ENCODE measurements around the gene CYSTM1.

CYSTM1 gene, protein sequence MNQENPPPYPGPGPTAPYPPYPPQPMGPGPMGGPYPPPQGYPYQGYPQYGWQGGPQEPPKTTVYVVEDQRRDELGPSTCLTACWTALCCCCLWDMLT

DNA sequence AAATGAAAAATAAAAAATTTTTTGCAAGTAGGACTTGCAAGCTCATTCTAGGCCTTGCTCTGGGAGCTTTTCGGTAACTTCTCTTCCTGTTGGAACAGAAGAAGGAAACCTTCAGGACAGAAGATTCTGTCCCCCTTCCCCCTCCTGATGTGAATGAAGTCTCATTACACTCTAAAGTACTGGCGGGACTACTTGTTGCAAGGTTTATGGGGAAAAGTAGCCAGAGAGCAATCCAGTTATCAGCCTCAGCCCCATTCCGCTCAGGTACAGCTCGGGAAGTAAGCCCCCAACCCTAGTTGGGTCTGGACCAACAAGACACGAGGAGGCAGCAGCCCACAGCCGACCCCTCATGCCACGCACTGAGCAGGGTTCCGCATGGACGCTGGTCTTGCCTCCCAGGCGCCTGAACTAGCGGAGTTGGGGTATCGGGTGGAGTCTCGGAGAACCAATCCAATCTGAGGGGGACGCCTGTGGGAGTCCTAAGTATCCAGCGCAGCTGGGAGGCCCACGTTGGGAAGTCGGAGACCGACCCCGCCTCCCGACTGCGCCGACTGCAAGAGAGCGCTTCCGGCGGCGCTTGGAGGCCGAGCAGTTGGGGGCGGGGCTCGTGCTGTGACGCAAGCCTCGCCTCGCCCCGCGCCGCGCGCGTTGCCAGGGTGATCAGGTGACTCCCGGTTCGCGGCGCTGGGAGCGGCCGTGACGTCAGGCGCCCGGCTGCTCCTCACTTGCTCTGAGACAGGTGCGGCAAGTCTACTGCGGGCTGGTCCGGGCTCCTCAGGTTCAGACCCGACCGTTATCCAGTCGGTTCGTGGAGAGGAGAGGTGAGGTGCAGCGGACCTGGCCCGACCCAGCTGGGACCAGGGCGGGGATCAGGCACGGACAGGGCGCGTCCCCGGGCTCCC is at the start of gene CYSTM1:
TSS of gene CYSTM1 (plus strand) at position 724 of the 902 bp plus-strand sequence. CDS start 19,278 bp downstream, outside the sequence.
- DNase-seq: peak; percentile 78

DNA sequence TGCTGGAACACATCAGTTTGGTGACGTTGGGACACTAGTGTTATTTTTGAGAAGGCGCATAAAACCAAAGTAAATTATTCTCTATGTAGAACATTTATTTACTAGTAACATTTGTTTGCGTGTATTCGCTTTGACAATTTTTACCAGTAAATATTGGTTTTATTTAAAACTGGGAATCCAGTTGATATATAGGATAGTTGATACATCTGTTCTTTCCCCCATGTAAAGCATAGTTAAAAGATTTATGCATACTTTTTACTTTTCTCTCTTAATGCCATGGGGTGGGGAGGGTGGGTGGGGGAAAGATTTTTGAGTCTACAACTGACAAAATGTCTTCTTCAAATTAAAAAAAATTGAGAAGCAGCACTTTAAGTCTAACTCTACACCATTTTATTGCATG is 49.4 kb upstream of the CYSTM1 start, which contains the start of gene IGIP:
TSS of gene IGIP (plus strand) at position 301 of the 400 bp plus-strand sequence. CDS start 2,540 bp downstream, outside the sequence.
- DNase-seq: no peak

DNA sequence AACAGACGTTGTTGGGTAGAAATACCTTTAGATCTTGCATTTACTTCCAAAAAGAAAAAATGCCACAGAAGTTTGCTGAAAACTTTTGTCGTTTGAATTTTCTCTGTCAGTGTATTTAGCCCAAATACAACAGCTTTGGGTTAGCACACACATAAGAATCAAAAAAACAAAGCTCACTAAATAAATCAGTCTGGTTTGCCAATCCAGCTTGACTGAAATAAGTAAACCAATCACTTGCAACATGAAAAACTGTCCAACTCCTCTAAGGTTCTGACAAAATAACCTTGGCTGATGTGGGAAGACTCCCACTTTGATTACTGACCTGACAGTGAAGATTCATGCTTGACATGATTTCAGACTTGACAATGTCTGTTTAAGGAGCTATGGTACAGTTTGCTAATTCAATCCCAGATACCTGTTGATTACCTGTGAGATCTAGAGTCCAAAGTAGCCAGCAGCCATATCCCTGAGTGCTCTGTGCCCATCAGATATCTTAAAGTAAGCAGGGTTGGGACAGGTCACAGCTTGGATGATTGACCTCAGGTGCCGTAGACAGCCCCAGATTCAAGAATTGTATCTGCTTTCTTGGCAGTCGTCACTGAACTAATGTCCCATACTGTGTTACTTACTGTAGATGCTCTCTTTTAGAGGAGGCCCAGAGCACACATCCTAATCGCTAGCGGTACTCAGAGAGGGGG is 48.5 kb upstream of the CYSTM1 start:
- no peak for DNase-seq

DNA sequence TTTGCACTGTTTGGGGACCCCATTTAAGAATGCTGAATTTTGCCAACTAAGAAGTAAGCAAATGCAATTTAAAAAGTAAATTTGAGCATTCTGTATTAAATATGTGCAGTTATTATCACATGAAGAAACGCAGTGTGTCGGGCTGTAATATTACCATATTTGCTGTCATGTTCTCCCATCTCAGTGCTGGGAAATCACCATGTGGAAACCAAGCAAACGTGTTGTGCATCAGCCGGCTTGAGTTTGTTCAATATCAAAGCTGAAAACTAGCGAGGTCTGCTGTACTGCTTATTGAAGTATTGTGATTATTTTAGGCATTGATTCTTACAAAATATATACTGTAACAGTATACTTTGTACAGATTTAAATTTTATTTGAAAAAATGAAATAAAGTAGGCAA is 46.6 kb upstream of the CYSTM1 start:
- DNase-seq: no peak

DNA sequence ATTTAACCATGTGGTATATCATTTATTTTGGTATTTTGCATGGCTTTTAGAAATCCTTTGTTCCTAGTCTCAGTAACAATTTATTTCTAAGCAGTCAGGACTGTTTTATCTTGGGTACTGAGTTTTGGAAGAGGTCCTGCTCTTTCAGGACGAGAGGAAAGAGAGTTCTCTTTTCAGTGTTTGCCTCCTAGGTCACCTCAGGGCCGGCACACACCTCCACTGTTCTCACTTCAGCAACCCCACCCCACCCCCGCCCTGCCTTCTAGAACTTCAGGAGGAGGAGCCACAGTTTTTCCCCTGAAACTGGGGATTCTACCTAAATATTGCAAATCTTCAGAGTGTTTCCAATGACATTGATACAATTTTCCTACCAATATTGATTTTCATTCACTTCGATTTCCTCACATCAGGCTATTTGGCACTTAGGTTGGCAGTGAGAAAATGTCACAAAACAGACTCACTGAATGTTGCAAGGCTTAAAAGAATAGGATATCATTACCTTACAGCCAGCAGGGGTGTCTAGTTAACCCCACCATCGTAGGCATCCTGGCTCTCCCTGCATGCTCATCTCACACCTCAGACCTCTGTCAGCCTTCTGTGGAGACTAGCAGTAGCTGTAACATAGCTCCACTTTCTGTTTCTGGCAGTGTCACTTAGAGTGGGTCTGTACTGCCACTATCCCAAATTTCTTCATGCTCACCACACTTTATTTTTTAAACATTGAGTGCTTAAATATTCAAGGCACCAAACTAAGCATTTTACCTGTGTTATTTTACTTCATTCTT is 43.8 kb upstream of the CYSTM1 start:
- no peak for DNase-seq

DNA sequence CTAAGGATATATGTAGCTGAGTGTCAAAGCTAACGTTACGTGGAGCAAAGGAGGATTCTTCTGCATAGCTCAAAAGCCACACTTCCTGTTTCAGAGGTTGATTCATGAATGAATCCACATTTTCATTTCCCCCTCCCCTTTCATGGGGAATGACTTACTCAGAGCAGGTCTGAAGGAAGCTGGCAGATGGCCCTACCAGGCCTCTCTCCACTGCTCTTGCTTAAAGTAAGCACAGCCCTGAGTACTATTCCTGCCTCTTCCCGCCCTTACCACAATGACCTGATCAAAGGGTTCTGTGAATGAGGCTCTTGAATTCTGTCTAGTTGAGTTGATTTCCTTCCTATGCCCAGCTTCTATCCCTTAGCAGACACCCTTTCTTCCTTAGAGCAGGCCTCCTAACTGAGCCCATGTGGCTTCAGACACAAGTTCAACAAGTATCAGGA is 43.0 kb upstream of the CYSTM1 start:
- DNase-seq: peak; percentile 70

DNA sequence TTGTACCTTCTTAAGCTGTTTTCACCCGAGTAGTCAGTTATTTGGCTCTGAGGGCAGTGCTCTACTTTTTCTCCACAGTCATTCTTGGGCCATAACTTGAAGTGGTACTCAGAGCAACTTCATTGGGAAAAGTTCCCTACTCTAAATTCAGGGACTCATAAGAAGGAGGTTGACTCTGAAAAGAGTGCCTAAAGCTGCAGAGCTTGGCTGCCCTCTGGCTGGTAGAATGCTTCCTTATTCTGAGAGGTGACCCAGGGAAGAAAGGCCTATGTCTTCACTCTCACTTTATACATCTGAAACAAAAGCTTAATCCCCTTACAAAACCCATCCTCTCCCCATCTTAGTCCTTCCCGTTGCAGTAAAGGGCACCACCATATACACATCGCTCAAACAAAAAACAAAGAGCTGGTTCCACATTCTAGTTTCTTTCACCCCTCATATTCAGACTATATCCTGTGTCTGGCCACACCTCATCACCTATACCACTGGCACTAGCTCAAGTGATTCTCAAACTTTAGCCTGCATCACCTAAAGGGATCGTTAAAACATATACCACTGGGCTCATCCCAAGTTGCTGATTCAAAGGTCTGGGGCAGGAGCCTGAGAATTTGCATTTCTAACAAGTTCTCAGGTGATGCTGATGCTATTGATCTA is 41.3 kb upstream of the CYSTM1 start:
- DNase-seq: no peak

DNA sequence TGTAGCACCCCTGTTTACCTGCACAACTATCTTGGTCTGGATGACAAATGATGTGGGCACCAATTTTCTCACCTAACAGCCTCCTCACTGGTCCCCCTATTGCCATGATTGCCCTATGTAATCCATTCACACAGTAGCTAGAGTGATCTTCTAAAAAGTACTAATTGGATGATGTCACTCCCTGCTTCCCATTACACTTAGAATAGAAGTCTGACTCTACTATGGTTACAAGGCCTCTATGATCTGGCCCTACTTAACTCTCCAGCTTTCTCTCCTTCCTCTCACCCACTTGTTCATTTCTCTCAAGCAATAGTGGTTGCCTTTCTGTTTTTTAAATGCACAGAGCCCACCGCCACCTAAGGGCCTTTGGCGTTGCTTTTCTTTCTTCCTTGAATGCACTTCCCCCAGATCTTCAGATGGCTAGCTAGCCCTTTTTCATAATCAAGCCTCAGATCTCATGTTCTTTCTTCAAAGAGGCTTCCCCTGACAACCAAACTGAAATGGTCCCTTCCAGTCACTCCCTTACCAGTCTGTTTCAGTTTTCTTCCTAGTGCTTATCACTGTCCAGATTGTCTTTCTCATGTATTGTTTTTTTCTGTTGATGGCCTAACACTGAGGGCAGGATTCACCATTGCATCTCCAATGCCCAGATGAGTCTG is 40.6 kb upstream of the CYSTM1 start:
- DNase-seq: no peak

DNA sequence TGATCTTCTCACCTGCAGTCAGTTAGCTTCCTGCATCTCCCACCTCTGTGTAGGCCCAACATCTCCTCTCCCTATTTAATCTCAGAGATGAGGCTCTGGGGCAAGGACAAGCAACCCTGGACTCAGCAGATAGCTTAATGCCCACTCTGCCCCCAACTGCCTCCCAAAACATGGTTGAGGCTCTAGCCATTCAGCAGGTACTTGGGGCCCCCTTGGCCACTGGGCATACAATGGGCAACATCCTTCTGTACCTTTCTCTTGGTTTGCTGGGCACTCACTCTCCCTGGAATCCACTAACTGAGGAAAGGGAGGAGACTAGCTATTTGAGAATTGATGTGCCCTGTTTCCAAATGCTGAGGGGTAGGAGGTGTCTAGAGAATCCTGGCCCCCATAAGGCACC is 39.9 kb upstream of the CYSTM1 start:
- no peak for DNase-seq

DNA sequence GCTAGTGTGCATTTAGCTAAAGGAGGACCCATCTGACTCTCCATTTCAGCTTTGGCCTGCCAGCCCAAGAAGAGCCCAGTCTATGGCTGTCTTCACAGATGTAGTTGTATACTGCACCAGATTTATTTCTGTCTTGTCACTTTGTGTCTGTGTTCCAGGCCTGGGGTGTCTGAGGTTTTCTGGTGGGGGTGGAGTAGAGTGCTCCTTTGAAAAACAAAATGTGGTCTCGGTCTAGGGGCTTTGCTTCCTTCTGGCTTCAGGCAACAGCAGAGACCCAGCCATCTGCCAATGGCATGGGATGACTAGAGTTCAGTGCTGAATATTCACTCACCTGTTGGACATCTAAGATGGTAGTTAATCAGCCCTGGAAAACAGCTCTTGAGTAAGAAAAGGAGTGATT is 38.4 kb upstream of the CYSTM1 start:
- no peak for DNase-seq

DNA sequence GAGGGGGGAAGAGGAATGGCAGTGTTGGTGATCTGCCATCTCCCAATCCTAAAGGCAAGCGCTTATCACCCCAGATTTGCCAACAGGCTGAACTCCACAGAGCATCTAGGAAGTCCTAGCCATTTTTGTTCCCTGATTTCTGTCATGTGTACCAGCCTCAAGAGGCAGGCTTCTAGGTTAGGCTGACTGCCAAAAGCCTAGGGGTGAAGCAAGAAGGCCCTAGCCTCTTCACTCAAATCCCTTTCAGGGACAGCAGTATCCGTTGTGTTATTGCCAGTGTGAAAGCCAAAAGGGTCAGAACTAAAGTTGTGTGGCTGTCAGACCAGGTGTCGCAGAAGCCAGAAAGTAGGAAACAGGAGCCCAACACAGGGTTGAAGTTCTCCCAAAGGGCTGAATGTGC is 34.6 kb upstream of the CYSTM1 start:
- no peak for DNase-seq

DNA sequence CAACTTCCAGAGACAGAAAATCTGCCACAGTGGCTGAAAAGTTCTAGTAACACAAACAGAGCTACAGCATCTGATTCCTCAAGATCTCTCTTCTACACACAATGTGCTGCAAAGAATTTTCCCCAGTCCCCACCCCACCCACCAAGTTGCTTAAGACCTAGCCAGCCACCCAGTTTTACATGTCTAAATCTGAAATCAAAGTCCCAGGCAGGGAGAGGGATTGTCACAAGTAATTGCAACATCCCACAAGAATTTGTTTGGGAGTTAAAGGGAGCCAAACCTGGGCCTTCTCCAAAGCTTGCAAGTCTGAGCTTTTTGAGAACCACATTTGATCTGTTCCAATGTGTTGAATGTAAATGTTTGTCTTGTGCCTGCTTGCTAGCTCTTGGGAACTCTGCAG is 33.7 kb upstream of the CYSTM1 start:
- no peak for DNase-seq

DNA sequence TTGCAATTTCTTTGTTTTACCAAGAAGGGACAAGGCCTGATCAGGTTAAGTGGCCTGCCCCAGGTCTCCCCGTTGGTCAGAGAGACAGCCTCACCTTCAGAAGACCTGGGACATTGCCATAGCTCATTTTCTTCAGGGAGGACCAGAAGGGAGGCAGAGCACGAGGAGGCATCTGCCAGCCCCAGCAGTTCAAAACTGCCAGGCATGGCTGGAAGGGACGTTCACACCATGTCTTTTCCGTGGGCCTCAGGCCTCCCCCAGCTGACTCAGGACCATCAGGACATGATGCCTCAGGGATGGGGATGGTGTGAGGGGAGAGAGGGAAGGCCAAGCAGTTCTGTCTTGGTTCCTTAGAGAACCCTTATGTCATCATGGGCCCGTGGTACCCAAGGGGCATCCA is 32.7 kb upstream of the CYSTM1 start:
- no peak for DNase-seq

DNA sequence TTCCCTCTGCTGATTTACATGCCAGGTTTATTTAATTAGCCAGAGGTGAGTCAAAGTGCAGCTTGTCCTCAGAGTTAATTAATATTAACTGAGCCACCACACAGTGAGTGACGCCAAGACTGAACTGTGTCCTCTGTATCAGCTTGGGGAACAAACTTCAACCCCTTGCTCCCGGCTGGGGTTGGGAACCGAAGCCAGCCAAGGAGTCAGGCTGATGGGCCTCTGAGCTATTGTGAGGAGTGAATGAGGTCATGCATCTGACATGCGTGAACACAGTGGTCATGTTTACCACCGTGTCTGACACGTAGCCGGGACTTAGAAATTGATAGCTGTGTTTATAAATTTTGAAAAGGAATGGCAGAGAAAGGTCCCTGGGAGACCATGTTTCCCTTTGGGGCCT is 32.1 kb upstream of the CYSTM1 start:
- DNase-seq: no peak

DNA sequence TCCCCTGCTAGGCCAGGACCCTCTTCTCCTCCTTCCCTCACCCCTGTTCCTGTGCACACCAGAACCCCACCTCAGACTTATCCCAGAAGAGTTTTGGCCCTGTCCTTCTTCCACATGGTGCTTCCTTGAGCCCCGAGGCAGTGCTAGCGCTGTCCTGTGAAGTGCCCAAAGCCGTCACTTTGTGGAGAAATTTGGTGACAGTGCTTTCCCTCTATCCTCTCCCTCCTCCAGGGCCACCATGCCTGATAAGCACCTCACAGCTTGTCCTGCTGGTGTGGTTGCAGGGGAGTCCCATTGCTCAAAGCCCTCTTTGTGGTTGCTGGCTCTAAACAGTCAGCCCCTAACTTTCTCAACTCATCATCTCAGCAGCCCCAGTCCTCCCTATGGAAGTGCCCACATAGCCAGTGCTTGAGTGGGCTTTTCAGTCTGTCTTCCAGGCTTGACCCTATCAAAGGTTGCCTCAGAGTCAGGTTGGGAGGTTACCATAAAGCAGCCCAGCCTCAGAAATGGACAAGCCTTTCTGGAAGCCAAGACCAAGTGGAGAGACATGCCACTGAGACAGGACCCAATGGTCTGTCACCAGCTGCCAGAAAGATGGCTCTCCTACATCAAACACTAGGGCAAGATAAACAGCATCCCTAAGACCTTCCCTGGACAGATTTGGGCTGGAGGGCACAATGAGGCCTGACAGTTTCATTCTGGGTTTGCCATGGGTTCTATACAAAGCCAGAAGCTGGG is 31.3 kb upstream of the CYSTM1 start:
- no peak for DNase-seq

DNA sequence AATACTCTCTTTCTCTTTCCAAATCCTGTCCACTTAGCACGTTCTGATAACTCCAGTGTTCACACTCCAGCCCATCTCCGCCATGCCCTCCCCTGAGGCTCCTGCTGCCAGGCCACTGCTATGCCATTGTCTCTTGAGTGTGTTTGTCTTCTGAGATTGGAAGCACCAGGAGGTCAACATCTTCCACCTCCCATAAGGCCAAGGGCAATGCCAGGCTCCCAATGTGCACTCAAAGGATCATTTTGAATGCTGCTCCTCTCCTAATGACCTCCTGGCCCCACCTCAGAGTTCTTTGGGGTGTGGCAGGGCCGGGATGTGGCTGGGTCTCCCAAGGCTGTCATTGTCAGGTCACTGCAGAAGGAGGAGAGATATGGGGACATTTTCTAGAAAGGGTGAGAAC is 29.7 kb upstream of the CYSTM1 start:
- no peak for DNase-seq

DNA sequence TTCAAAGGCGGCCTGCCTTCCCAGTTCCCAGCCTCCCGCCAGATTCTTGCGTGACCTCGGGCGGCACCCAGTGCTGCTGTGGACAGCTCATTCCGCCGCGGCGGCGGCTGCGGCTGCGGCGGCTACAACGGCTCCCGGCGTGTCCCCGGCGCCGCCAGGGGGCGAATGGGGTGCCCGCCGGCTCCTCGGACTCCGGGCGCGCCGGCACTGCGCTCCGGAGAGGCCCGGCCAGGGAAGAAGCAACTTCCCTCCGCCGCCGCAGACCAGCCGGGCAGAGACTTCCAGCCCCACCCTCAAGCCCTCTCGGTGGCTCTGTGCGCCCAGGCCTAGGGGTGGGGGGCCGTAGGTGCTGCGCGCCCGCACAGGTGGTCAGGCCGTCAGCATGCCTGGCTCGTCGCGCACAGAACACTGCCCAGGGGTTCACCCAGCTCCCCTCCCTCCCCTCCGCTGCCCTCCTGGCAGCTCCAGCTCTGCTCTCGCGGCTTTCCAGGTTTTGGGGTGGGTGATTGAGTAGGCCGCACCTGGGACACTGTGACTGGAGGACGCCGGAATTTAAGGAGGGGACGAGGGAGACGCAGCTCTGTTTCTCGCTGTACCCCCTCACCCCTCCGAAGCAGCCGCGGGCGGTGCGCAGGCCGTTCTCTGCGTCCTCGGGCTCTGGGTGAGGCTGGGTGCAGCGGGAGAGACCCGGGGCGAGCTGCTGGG is 29.0 kb upstream of the CYSTM1 start:
- peak; percentile 53 for DNase-seq

DNA sequence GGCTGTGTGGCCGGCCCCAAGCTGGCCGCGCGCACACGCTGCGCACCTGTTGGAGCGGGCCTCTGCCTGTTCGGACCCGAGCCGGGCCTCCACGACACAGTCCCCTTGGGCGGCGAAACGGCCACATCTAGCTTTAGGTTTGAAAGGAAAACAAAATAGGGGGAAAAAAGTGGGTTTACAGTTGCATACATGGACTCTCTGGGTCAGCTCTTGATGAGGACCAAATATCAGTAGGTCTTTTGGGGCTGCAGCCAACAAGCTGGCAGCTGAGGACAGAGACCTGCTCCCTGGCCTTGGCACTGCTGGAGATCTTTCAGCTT is 28.5 kb upstream of the CYSTM1 start:
- DNase-seq: no peak

DNA sequence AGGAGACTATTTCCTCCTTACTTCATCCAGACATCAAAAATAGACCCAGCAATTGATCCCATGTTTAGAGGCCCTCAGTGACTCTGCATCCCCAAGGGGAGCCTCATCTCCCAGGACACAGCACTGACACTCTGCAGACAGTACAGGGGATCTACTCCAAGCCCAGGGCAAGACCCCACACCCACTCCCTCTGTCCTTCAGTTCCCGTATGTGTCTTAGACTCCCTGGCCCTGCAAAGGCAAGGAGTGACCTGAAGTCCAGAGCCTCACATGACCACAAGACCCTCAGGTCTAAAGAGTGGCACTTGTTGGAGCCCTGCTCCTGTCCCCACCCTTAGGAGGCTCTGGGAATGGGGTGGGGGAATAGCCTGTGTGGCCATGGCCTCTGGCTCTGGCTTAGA is 27.5 kb upstream of the CYSTM1 start:
- DNase-seq: no peak

DNA sequence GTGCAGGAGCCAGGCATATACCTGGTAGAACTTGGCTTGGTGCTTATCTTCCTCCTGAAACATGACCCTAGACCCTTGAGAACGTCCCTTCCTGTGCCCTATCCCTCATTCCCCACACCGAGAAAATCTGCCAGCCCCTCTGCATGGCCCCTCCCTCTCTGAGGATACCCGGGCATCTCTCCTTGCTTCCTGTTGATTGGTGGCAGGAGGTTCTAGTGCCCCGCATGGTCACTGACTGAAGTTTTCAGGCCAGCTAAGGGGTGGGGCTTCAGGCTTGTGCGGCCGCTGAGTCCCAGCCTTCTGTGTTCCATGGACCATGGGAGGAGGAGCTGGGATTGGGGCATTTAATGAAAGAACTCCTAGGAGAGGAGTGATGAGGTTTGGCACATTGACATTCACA is 26.5 kb upstream of the CYSTM1 start:
- no peak for DNase-seq

DNA sequence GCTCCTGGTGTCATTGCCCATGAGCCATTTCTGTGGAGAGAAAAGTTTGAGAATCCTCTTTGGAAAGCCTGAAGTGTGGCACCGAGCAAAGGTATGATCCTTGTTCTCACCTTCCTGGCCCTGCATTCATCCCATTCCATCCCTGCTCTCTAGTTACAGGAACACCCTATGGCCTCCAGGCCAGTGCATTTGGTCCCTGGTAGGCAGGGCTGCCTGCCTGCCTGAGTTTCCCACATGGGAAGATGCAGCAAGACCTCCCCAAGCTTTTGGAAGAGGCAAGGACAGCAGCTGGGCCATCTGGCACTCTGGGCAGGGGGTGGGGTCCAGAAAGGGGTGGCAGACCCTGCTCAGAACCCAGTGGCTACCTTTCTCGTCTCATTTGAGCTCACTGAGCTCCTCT is 24.8 kb upstream of the CYSTM1 start:
- no peak for DNase-seq

Data from amniotic stem cell (primary cell).